Transverse colon (tissue), 4 donors: ENCODE results near the gene REEP1. TPM values are rescaled to one million over a fixed set of nuclear protein-coding genes. Genes with fewer than 3 reads are reported as not detected.

Experiments used
- DNase-seq: peaks from one replicate; pipeline ENCODE4 v3.0.0-alpha.2; 2019
- H3K27ac ChIP-seq, 4 donors: fragments of 200-600 bp; sonication (generic); 2 replicates each; pipeline ENCODE4 v1.5.1; 2016 to 2018; ENCODE audit warnings: inconsistent platforms in 4 of 4
- H3K27me3 ChIP-seq: fragments of 200-600 bp; sonication (generic); 2 replicates; pipeline ENCODE4 v1.5.1; 2017; ENCODE audit warnings: inconsistent platforms
- H3K36me3 ChIP-seq, 4 donors: fragments of 200-600 bp; sonication (generic); 2 replicates each; pipeline ENCODE4 v1.5.1; 2017 to 2019; ENCODE audit warnings: inconsistent platforms in 4 of 4
- H3K4me1 ChIP-seq, 4 donors: fragments of 200-600 bp; sonication (generic); 2 replicates each; pipeline ENCODE4 v1.5.1; 2017 to 2020; ENCODE audit warnings: inconsistent platforms in 4 of 4
- H3K4me3 ChIP-seq, 4 donors: fragments of 200-600 bp; sonication (generic); 1 replicate in 1 of 4; 2 replicates in 3 of 4; pipeline versions ENCODE4 v1.5.1 to v1.6.1; 2017 to 2019; ENCODE audit warnings: inconsistent platforms in 4 of 4
- H3K9me3 ChIP-seq, 2 donors: fragments of 200-600 bp; sonication (generic); 2 replicates each; pipeline ENCODE4 v1.5.1; 2017 to 2019; ENCODE audit warnings: inconsistent platforms in 2 of 2
- CTCF ChIP-seq, 5 experiments: fragments of 200-600 bp in 3 of 5; fragments of 450-650 bp in 2 of 5; sonication (generic) in 3 of 5; IDR thresholded peaks; 1 replicate in 2 of 5; 2 replicates in 3 of 5; pipeline ENCODE4 v1.5.1; 2016 to 2017; ENCODE audit warnings: antibody characterized with exemption in 5 of 5, inconsistent platforms in 3 of 5, mild to moderate bottlenecking in 2 of 5, moderate library complexity in 1 of 5
- EP300 ChIP-seq: sonication (generic); formaldehyde crosslinking; IDR thresholded peaks from one replicate; pipeline ENCODE4 v1.6.1; 2017; ENCODE audit warnings: antibody characterized with exemption, low read depth
- POLR2A ChIP-seq: fragments of 450-650 bp; IDR thresholded peaks from one replicate; pipeline ENCODE4 v1.6.1; 2016; ENCODE audit warnings: antibody characterized with exemption, mild to moderate bottlenecking, moderate library complexity
- POLR2AphosphoS5 ChIP-seq, 3 donors: sonication (generic); formaldehyde crosslinking; IDR thresholded peaks; one replicate each; pipeline ENCODE4 v1.6.1; 2016; ENCODE audit warnings: antibody characterized with exemption in 3 of 3
- WGBS, 2 donors: methylation state at CpG; one replicate each; pipeline ENCODE4 v1.1.5; 2018; ENCODE audit warnings: low coverage in 1 of 2; 5-methylcytosine and 5-hydroxymethylcytosine counted together
- in situ Hi-C, 4 donors: fragments of 200-750 bp; cut with MboI; loops; one replicate each; pipeline versions ENCODE4 v1.15.0 to v1.15.1; 2017; ENCODE audit warnings: low sequenced_read_pairs in 3 of 4, low pct_ligation_motif_present in 1 of 4, low pct_unique_long_range_greater_than_20kb in 1 of 4
- intact Hi-C: fragments of 100-400 bp; cut with DNase I; formaldehyde crosslinking; loops from one replicate; pipeline ENCODE4 v1.15.1; 2023; ENCODE audit warnings: low total_unique reads
- total RNA-seq, 4 donors: library from RNA; depleted of rRNA; stranded (reverse); fragments of >200 nt; gene quantifications; one replicate each; pipeline ENCODE4 v1.1.0, GENCODE V29; 2016

Gene REEP1
- total RNA-seq, 4 donors from 2014 or later, result 14.1 to 196 (median 32.3) TPM

GRCh38 chr2:86226636-86227520 is 110.5 kb downstream of the REEP1 start:
- in situ Hi-C loops (loop anchor here in 3 of 4 donors (10.0 to 25.0 kb wide), 3 partner anchors 135 to 218 kb away; partner anchors contain the start of gene KDM3A (in 1 of the 3)), intact Hi-C loops (loop anchor here (10.0 kb wide), 1 partner anchor 108 kb away; the partner anchor contains the start of gene REEP1)
- Histone ChIP-seq H3K4me1 (peaks cover 4 to 24% (median 13%) of the 10 kb centered on the region in 4 donors), H3K27me3 (no peaks in the 10 kb centered on the region), H3K9me3 (no peaks in the 10 kb centered on the region), H3K36me3 (no peaks in the 10 kb centered on the region), H3K27ac (no peak overlapping the region), H3K4me3 (no peak overlapping the region)
- WGBS, 2 donors, result 58 to 92% methylated on average over 2 to 9 of the region's 9 CpGs
- no peak for DNase-seq
- no peak for TF ChIP-seq POLR2AphosphoS5 (IDR thresholded peaks at IDR 0.05)
- TF ChIP-seq EP300, result no peak
- no peak for TF ChIP-seq CTCF (IDR thresholded peaks at IDR 0.05)
- no peak for TF ChIP-seq POLR2A

GRCh38 chr2:86226070-86226469 is 111.4 kb downstream of the REEP1 start:
- H3K27ac ChIP-seq, result peak overlapping the region in 3 of 4 donors; percentile 75 to 87 (median 78)
- WGBS, 2 donors, result 82 to 93% methylated on average over 3 to 4 of the region's 4 CpGs
- no peaks in the 10 kb centered on the region for H3K36me3 ChIP-seq
- no peaks in the 10 kb centered on the region for H3K27me3 ChIP-seq
- H3K9me3 ChIP-seq, result no peaks in the 10 kb centered on the region
- DNase-seq, result no peak
- peaks cover 4 to 24% (median 18%) of the 10 kb centered on the region in 4 donors for H3K4me1 ChIP-seq
- H3K4me3 ChIP-seq, result no peak overlapping the region
- TF ChIP-seq EP300, result no peak
- TF ChIP-seq CTCF (IDR thresholded peaks at IDR 0.05), result no peak
- TF ChIP-seq POLR2AphosphoS5 (IDR thresholded peaks at IDR 0.05), result no peak
- no peak for TF ChIP-seq POLR2A
- in situ Hi-C loops (loop anchor here in 3 of 4 donors (10.0 to 25.0 kb wide), 3 partner anchors 136 to 219 kb away; partner anchors contain the start of gene KDM3A (in 1 of the 3)), intact Hi-C loops (loop anchor here (10.0 kb wide), 1 partner anchor 109 kb away; the partner anchor contains the start of gene REEP1)

- H3K4me3 ChIP-seq, result no peak overlapping the region
- no peaks in the 10 kb centered on the region for H3K27me3 ChIP-seq
- H3K9me3 ChIP-seq, result no peaks in the 10 kb centered on the region
- in situ Hi-C loops, result loop anchor here in 3 of 4 donors (10.0 to 25.0 kb wide), 3 partner anchors 137 to 219 kb away; partner anchors contain the start of gene KDM3A (in 1 of the 3)
- WGBS, 2 donors, result 47 to 60% methylated on average over 1 to 6 of the region's 6 CpGs
- H3K27ac ChIP-seq, result peak overlapping the region; percentile 51 to 87 (median 76)
- TF ChIP-seq POLR2AphosphoS5 (IDR thresholded peaks at IDR 0.05) (peak in 2 of 3 donors; percentile 27 to 42), CTCF (IDR thresholded peaks at IDR 0.05) (no peak)
- peaks cover 4 to 24% (median 18%) of the 10 kb centered on the region in 4 donors for H3K4me1 ChIP-seq
- intact Hi-C loops, result loop anchor here (10.0 kb wide), 1 partner anchor 109 kb away; the partner anchor contains the start of gene REEP1
- H3K36me3 ChIP-seq, result no peaks in the 10 kb centered on the region
- peak; percentile 31 for DNase-seq
Observed at GRCh38 chr2:86225581-86225980, 111.8 kb downstream of the REEP1 start.
